Motor neuron (in vitro differentiated cells): Measurements from ENCODE around the gene CLASP1. TPM values are rescaled to one million over a fixed set of nuclear protein-coding genes. Genes with fewer than 3 reads are reported as not detected.
A peak's percentile ranks its signal among the peaks of the same experiment; 100 is the strongest.
"Not testable (repeated sequence)": the region's sequence is repeated elsewhere in the genome, so short reads cannot be mapped to it uniquely, and the experiment has no call there.

Experiments used
- ATAC-seq, 8 experiments: fragments of 200-7000 bp; cut with Tn5 transposase; replicated peaks in 6 of 8; 2 replicates each; pipeline ENCODE4 v1.8.0; 2021; ENCODE audit warnings: mild to moderate bottlenecking in 8 of 8, moderate library complexity in 8 of 8
- H3K27ac ChIP-seq, 2 donors: fragments of 250-450 bp; sonication (Bioruptor Pico); 2 replicates each; pipeline ENCODE4 v1.9.0; 2021; ENCODE audit warnings: antibody characterized with exemption in 2 of 2, mild to moderate bottlenecking in 2 of 2, moderate library complexity in 1 of 2
- H3K4me1 ChIP-seq, 2 donors: fragments of 250-450 bp; sonication (Bioruptor Pico); replicated peaks in 1 of 2; 2 replicates each; pipeline ENCODE4 v1.6.1; 2021; ENCODE audit warnings: antibody characterized with exemption in 2 of 2, mild to moderate bottlenecking in 2 of 2, moderate library complexity in 1 of 2
- H3K4me3 ChIP-seq, 5 donors: fragments of 250-450 bp; sonication (Bioruptor Pico); 2 replicates each; pipeline ENCODE4 v1.9.0; 2021; ENCODE audit warnings: antibody characterized with exemption in 5 of 5, mild to moderate bottlenecking in 5 of 5, moderate library complexity in 4 of 5
- WGBS, 10 experiments: fragments of 450-650 bp; shearing (Covaris generic); methylation state at CpG; one replicate each; pipeline ENCODE4 v1.0.0; 2022; 5-methylcytosine and 5-hydroxymethylcytosine counted together
- in situ Hi-C, 9 experiments: fragments of 400-800 bp; cut with MboI; loops; one replicate each; pipeline ENCODE4 v1.15.0; 2021; ENCODE audit warnings: low sequenced_read_pairs in 9 of 9, low pct_unique_long_range_greater_than_20kb in 2 of 9; ENCODE audit not compliant: unreplicated experiment in 9 of 9
- total RNA-seq, 8 experiments: library from RNA; unstranded; fragments of 300-600 nt; gene quantifications; 2 replicates each; pipeline versions ENCODE4 v1.2.3 to v1.2.4, GENCODE V29; 2022

The CLASP1 gene
- total RNA-seq, 8 experiments from 2014 or later, result 36.3 to 66.7 (median 54.6) TPM

- in situ Hi-C loops, result loop anchor here in 2 of 9 experiments (25.0 kb wide), 1 partner anchor 330 kb away; no protein-coding TSS in a partner anchor
- Histone ChIP-seq H3K4me3 (no peak overlapping the region), H3K27ac (no peak overlapping the region), H3K4me1 (no peaks in the 10 kb centered on the region)
- ATAC-seq, result no peak
- WGBS, 10 experiments, result 73 to 100% (median 97%) methylated on average over 1 to 4 of the region's 4 CpGs; no CpG with 5 or more reads in 4 of the 10 experiments
These were observed 266.5 kb downstream of the CLASP1 start for GRCh38 chr2:121382744-121383143.

- no peak overlapping the region for H3K27ac ChIP-seq
- ATAC-seq, result no peak
- 30 to 87% (median 67%) methylated on average over 1 to 5 of the region's 5 CpGs; no CpG with 5 or more reads in 1 of the 10 experiments for WGBS, 10 experiments
- H3K4me1 ChIP-seq, result no peaks in the 10 kb centered on the region
- in situ Hi-C loops, result loop anchor here in 2 of 9 experiments (25.0 kb wide), 1 partner anchor 335 kb away; no protein-coding TSS in a partner anchor
- no peak overlapping the region for H3K4me3 ChIP-seq
These were observed 271.6 kb downstream of the CLASP1 start for GRCh38 chr2:121377646-121378045.

- peak in 4 of 8 experiments; percentile 23 to 56 (median 31) for ATAC-seq
- no peaks in the 10 kb centered on the region for H3K4me1 ChIP-seq
- H3K27ac ChIP-seq, result no peak overlapping the region
- H3K4me3 ChIP-seq, result no peak overlapping the region
- 86 to 100% (median 95%) methylated on average over 1 to 5 of the region's 5 CpGs; no CpG with 5 or more reads in 4 of the 10 experiments for WGBS, 10 experiments
- in situ Hi-C loops, result loop anchor here in 2 of 9 experiments (25.0 kb wide), 1 partner anchor 336 kb away; no protein-coding TSS in a partner anchor
These were observed 272.6 kb downstream of the CLASP1 start for GRCh38 chr2:121376535-121377250.

- Histone ChIP-seq H3K27ac (no peak overlapping the region), H3K4me1 (no peaks in the 10 kb centered on the region), H3K4me3 (no peak overlapping the region)
- in situ Hi-C loops, result loop anchor here in 2 of 9 experiments (25.0 kb wide), 1 partner anchor 337 kb away; no protein-coding TSS in a partner anchor
- no peak for ATAC-seq
- 80 to 100% (median 100%) methylated on average over 1 to 2 of the region's 3 CpGs for WGBS, 10 experiments
These were observed 273.6 kb downstream of the CLASP1 start for GRCh38 chr2:121375621-121376159.

GRCh38 chr2:121374412-121375075, 274.7 kb downstream of the CLASP1 start:
- in situ Hi-C loops, result loop anchor here in 3 of 9 experiments (25.0 kb wide), 2 partner anchors 262 to 338 kb away; no protein-coding TSS in a partner anchor
- ATAC-seq, H3K4me3 ChIP-seq, H3K4me1 ChIP-seq, H3K27ac ChIP-seq: not testable (repeated sequence)
- 92 to 100% (median 100%) methylated on average over 1 to 5 of the region's 5 CpGs; no CpG with 5 or more reads in 1 of the 10 experiments for WGBS, 10 experiments

DNA sequence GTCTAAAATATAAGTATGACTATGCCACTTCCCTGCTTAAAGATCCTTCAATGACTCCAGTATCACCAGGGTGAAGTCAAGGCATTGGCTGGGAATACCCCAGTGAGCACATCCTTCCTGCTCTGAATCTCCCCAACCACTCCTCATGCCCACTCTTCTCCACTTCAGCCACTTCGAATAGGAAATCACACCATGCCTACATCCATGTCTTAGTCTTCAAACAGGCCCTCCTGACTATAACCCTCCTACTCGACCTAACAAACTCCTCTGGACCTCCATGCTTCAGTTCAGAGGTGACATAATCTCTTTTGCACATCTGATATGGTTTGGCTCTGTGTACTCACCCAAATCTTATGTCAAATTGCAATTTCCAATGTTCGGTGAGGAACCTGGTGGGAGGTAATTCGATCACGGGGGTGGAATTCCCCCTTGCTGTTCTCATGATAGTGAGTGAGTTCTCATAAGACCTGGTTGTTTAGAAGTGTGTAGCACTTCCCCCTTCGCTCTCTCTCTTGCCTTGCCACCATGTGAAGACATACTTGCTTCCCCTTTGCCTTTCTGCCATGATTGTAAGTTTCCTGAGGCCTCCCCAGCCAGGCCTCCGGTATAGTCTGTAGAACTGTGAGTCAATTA, 276.4 kb downstream of the CLASP1 start:
- no peak overlapping the region for H3K27ac ChIP-seq
- 71 to 100% (median 93%) methylated on average over 1 to 6 of the region's 7 CpGs; no CpG with 5 or more reads in 1 of the 10 experiments for WGBS, 10 experiments
- H3K4me3 ChIP-seq, result no peak overlapping the region
- no peak for ATAC-seq
- in situ Hi-C loops, result loop anchor here in 1 of 9 experiments (25.0 kb wide), 1 partner anchor 261 kb away; no protein-coding TSS in a partner anchor
- H3K4me1 ChIP-seq, result no peaks in the 10 kb centered on the region

- no peaks in the 10 kb centered on the region for H3K4me1 ChIP-seq
- H3K27ac ChIP-seq, result no peak overlapping the region
- ATAC-seq, result no peak
- in situ Hi-C loops, result loop anchor here in 1 of 9 experiments (25.0 kb wide), 1 partner anchor 260 kb away; no protein-coding TSS in a partner anchor
- H3K4me3 ChIP-seq, result no peak overlapping the region
These were observed 277.2 kb downstream of the CLASP1 start for GRCh38 chr2:121372082-121372481.

- in situ Hi-C loops, result loop anchor here in 1 of 9 experiments (25.0 kb wide), 1 partner anchor 257 kb away; no protein-coding TSS in a partner anchor
- no peak for ATAC-seq
- Histone ChIP-seq H3K27ac (no peak overlapping the region), H3K4me1 (no peaks in the 10 kb centered on the region), H3K4me3 (no peak overlapping the region)
These were observed 280.4 kb downstream of the CLASP1 start for GRCh38 chr2:121368836-121369235.

DNA sequence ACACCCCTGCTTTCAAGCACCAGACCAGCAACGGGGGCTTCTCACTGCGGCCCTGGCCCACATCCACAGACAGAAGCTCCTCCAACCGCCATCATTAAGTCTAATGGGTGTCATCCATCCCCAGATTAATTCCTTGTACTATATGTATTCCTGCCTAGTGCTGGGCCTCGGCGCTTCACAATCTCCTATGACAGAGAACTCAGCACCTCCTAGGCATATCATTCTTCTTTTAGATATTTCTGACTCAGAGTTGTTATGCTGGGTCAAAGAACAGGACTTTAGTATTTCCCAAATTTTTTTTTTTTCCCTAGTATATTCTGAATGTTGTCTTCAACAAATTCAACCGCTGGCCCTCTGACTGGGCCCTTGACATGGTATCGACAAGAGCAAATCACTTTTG, 281.1 kb downstream of the CLASP1 start:
- in situ Hi-C loops, result loop anchor here in 1 of 9 experiments (25.0 kb wide), 1 partner anchor 256 kb away; no protein-coding TSS in a partner anchor
- no peak overlapping the region for H3K27ac ChIP-seq
- H3K4me3 ChIP-seq, result no peak overlapping the region
- H3K4me1 ChIP-seq, result no peaks in the 10 kb centered on the region
- WGBS, 10 experiments, result 80 to 100% (median 92%) methylated on average over 1 to 5 of the region's 7 CpGs; no CpG with 5 or more reads in 3 of the 10 experiments
- ATAC-seq, result no peak

DNA sequence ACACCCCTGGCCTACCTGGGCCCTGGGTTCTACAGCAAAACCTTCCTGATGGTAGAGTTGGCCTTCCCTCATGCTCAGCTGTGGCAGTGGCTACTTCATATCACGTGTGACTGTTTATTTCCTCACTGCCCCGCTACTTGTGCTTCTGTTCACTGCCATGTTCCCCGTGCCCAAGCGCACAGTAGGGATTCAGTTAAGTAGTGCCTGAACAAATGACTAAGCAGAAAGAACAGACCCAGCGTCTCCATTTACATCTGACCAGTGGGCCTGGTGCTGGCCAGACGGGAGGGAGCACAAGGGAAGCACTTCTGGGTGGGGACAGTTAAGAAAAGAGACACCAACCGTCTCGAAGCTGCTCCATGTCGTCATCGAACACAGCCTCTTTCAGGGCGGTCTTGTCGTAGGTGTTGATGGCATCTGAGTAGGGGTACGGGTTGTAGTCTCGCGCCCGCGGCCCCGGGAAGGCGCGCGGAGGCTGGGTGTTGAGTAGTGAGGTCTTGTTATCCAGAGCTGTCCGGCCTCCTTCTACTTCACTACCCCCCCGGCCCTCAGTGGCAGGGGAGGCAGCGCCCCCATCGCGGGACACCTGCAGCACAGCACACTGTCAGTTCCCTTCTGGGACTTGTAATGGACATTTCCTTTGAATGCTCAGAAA, 281.9 kb downstream of the CLASP1 start:
- WGBS, 10 experiments, result 86 to 100% (median 97%) methylated on average over 1 to 15 of the region's 26 CpGs; no CpG with 5 or more reads in 3 of the 10 experiments
- in situ Hi-C loops, result loop anchor here in 1 of 9 experiments (25.0 kb wide), 1 partner anchor 255 kb away; no protein-coding TSS in a partner anchor
- Histone ChIP-seq H3K4me1 (no peaks in the 10 kb centered on the region), H3K27ac (no peak overlapping the region), H3K4me3 (no peak overlapping the region)
- no peak for ATAC-seq

DNA sequence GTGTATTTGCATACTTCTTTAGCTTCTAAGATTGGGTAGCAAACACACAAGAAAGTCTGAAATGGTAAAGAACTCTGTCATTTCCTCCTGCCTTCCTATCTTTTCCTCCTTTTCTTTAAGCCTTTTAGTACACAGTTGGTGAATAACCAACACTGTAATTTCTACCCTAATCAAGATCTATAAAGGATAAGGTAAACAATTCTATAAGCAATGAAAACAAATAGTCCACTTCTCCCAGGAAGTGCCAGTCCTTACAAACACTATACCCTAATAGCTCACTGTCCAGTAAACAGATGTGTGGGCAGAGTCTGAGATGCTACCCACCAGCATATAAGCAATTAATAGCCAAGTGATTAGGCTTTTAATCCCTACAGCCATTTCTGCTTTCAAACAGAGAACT, 283.2 kb downstream of the CLASP1 start:
- Histone ChIP-seq H3K4me3 (no peak overlapping the region), H3K27ac (no peak overlapping the region), H3K4me1 (no peaks in the 10 kb centered on the region)
- in situ Hi-C loops, result loop anchor here in 1 of 9 experiments (25.0 kb wide), 1 partner anchor 254 kb away; no protein-coding TSS in a partner anchor
- ATAC-seq, result no peak

DNA sequence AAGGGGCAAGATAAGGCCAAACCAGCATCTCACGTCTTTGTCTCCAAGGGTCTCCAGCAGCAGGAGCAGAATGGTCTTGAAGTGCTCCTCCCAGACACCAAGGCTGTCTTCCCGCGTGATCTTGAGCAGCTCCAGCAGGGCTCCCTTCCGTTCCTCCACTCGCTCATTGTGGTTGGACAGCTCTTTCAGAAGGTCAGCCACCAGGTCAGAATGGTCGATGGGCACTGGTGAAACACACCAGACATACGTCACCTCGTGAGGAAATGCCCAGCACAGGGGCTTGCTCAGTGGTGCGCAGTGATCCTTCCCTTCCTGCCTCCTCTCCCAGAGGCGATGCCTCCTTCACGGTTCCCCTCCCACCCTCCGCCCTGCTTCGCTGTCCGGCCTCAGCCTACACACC, 284.2 kb downstream of the CLASP1 start:
- no peak for ATAC-seq
- Histone ChIP-seq H3K4me3 (no peak overlapping the region), H3K27ac (no peak overlapping the region), H3K4me1 (no peaks in the 10 kb centered on the region)
- 80 to 97% (median 96%) methylated on average over 1 to 6 of the region's 14 CpGs; no CpG with 5 or more reads in 7 of the 10 experiments for WGBS, 10 experiments
- in situ Hi-C loops, result loop anchor here in 1 of 9 experiments (25.0 kb wide), 1 partner anchor 253 kb away; no protein-coding TSS in a partner anchor
